NT2/D1 (cell line): ENCODE results near the gene CD93.

ENCODE experiments used
- YY1 ChIP-seq: IDR thresholded peaks from 2 replicates; pipeline ENCODE4 v1.6.1; 2011; ENCODE audit not compliant: insufficient read length, insufficient read depth
- ZNF274 ChIP-seq: IDR thresholded peaks from 2 replicates; pipeline ENCODE4 v1.6.1; 2011; ENCODE audit warnings: mild to moderate bottlenecking, low read depth, low read length

GRCh38 chr20:23092861-23093495 is 6.9 kb upstream of the CD93 start:
- TF ChIP-seq YY1: no peak
- no peak for TF ChIP-seq ZNF274
